ENCODE results near the gene ZSCAN1. TPM values are rescaled to one million over a fixed set of nuclear protein-coding genes. Genes with fewer than 3 reads are reported as not detected.

ZSCAN1 gene
- polyA plus RNA-seq, 4 donors = 2.5 to 7.9 (median 5.8) TPM

GRCh38 chr19:58063712-58064111 lies 29.9 kb downstream of the ZSCAN1 start:
- DNase-seq (ENCODE audit: low read depth in 4 of 4, low spot score in 2 of 4) = no peak

- no peak for DNase-seq (ENCODE audit: low read depth in 4 of 4, low spot score in 2 of 4)
Measured at GRCh38 chr19:58067240-58067912, 33.6 kb downstream of the ZSCAN1 start.

DNA sequence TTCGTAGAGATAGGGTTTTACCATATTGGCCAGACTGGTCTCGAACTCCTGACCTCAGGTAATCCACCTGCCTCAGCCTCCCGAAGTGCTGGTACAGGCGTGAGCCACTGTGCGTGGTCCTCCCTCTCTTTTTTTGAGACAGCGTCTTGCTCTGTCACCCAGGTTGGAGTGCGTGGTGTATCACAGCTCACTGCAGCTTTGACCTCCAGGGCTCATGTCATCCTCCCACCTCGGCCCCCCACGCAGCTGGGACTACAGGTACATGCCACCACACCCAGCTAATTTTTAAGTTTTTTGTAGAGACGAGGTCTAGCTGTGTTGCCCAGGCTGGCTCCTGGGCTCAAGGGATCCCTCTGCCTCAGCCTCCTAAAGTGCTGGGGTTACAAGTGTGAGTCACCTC lies 46.0 kb downstream of the ZSCAN1 start:
- no peak for DNase-seq (ENCODE audit: low read depth in 4 of 4, low spot score in 2 of 4)

DNA sequence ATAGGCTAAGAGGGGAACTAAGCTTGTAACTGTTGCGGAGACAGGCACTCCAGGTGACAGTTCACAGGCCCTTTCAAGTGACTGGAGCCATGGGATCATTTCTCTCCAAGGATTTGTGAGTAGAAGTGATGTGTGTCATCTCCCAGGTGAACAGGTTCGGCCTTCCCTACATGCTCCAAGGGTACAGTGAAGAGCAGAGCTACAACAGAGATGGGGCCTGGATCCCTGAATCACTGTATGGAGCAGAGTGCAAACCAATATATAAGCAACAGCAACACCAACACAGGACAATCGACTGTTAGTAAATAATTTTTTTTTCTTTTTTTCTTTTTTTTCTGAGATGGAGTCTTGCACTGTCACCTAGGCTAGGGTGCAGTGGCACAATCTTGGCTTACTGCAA lies 49.2 kb downstream of the ZSCAN1 start:
- no peak for DNase-seq (ENCODE audit: low read depth in 4 of 4, low spot score in 2 of 4)

DNA sequence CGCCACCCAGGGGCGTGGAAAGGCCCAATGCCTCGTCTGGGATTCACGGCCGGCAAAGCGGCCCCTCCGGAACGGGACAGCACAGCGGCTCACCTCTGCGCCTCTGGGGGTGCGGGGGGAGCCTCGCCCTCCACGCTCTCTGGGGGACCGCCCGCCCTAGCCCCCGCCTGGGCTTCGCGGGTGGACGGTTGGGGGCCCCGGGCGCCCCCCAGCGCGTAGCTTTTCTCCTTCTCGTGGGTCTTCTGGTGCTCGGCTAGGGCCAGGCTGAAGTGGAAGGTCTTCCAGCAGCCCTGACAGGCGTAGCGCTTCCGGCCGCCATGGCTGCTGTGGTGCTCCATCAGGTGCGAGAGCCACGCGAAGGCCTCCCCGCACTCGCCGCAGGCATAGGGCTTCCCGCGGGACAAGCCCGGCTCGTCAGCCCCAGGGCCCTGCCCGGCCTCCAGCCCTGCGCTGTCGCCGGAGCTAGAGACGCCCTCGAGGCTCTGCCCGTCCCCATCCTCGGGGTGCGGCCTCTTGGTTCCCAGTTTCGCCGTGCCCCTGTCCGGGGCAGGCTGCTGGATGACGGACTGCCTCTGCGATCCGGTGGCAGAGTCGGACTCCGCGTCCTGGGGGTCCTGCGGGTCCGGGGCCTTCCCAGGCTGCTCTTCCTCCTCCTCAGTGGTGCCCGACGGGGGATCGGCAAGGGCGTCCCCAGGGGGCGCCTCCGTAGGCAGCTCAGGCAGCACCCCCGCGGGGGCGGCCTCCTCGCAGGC lies 50.9 kb downstream of the ZSCAN1 start:
- no peak for DNase-seq (ENCODE audit: low read depth in 4 of 4, low spot score in 2 of 4)

DNA sequence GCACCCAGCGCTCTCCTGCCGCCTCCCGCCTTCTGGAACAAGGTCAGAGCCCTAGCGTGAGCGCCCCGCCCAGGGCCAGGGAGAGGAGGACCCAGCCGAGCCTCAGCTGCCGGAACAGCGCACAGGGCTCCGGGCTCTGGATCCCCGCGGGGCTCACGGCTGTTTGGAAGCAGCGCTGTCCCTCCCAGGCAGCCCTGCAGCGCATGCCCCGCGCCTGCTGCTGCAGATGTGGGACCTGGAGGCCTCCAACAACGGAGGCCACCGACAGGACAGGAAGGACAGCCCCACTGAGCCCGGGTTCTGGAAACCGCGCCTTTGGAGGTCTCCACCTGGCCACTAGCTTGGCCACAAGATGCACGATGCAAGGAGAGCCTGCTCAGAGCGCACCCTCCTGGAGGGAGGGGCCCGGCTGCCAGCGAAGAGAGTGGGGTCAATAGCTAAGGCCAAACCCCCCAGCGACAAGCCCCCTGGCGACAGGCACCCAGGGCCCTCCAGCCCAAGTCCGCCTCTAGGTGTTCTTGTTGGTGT lies 51.6 kb downstream of the ZSCAN1 start:
- no peak for DNase-seq (ENCODE audit: low read depth in 4 of 4, low spot score in 2 of 4)

DNA sequence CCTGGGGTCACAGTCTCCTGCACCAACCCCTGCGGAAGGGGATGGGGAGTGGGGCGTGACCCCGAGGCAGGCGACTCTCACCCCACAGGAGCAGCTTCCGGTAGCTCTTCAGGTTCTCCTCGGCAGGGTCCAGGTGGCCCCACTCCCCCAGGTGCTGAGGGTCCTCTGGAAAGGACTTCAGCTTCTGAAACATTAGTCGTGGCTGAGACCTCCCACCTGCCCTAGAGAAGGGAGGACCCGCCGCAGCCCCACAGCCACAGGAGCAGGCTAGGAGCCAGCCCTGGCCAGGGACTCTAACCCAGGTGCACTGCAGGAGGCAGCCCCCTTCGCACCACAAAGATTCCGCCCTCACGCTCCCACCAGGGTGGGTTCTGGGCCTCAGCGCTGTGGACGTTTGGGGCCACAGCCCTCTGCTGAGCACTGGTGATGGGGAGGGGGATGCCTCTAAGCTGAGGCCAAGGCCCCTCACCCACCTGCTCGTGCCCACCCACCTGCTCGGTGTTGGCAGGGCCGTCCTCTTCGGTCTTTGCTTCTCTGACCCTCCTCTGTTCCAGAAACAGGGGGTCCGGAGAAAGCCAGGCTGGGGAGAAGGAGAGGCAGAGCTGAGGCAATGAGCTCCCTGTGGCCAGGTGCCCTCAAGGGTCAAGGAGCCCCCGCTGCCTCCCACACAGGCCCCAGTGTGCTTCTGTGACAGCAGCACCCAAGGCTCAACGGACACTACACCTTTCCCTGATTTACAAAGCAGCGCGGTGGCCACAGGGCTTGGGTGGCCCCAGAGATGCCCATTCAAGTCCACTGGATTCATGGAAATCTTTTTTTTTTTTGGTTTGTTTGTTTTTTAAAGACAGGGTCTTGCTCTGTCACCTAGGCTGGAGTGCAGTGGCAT lies 53.2 kb downstream of the ZSCAN1 start:
- no peak for DNase-seq (ENCODE audit: low read depth in 4 of 4, low spot score in 2 of 4)

DNA sequence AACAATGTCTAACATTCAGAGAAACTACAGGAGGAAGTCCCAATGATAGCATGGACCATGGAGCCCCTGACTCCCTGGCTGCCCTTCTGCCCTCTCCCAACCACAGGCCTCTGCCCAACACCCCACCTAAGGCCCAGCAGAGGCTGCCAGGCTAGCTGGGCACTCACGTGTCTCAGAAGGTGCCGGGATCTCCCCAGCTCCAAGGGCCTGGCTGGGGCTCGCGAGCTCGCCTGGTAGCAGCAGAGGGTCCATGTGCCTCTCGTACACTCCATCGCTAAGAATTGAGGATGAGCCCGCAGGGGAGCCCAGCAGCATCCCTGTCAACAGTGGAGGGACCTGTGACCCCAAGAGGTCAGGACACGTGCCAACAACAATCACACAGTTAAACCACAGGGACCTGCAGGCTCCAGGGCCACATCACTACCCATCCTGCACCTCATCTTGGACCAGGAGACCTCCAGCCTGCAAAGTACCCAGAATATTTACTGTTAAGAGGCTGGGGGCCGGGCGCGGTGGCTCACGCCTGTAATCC lies 54.8 kb downstream of the ZSCAN1 start:
- no peak for DNase-seq (ENCODE audit: low read depth in 4 of 4, low spot score in 2 of 4)

- DNase-seq (ENCODE audit: low read depth in 4 of 4, low spot score in 2 of 4) = no peak
Measured at GRCh38 chr19:58089846-58090245, 56.0 kb downstream of the ZSCAN1 start.

- DNase-seq (ENCODE audit: low read depth in 4 of 4, low spot score in 2 of 4) = no peak
Measured at GRCh38 chr19:58091251-58091995, 57.6 kb downstream of the ZSCAN1 start.

DNA sequence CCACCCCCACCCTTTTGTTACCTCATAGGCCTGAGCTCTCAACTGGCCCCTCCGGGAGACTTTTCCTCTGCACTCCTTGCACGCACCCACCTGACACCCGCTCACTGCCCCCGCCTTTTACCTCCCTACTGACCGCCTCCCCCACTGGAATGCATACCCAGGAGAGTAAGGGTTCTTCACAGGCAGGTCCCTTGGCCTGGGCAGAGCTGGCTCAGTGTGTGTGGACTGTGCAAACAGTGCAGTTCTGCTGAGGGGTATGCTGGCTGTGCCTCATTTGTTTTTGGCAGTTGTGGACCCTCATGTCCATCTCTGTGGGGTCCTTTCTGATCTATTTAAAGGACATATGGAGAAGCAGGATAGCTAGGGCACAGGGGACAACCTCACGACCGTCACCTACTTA lies 59.2 kb downstream of the ZSCAN1 start:
- DNase-seq (ENCODE audit: low read depth in 4 of 4, low spot score in 2 of 4) = no peak

- no peak for DNase-seq (ENCODE audit: low read depth in 4 of 4, low spot score in 2 of 4)
Measured at GRCh38 chr19:58095328-58095727, 61.5 kb downstream of the ZSCAN1 start.

- DNase-seq (ENCODE audit: low read depth in 4 of 4, low spot score in 2 of 4) = no peak
Measured at GRCh38 chr19:58096884-58097283, 63.1 kb downstream of the ZSCAN1 start.

GRCh38 chr19:58097349-58097748 lies 63.5 kb downstream of the ZSCAN1 start:
- no peak for DNase-seq (ENCODE audit: low read depth in 4 of 4, low spot score in 2 of 4)

- peak; percentile 93 to 99 (median 97) for DNase-seq (ENCODE audit: low read depth in 4 of 4, low spot score in 2 of 4)
Measured at GRCh38 chr19:58097781-58098681, 64.2 kb downstream of the ZSCAN1 start, which contains the start of gene ZSCAN18. Gene ZSCAN18 (minus strand): TSS chr19:58098231. CDS start chr19:58090267, 7,964 bp downstream.

GRCh38 chr19:58098682-58098998 lies 64.8 kb downstream of the ZSCAN1 start:
- DNase-seq (ENCODE audit: low read depth in 4 of 4, low spot score in 2 of 4) = no peak

Measured in left renal cortex interstitium (tissue), 4 donors.